ENCODE measurements around the gene GRAP2. TPM values are rescaled to one million over a fixed set of nuclear protein-coding genes. Genes with fewer than 3 reads are reported as not detected.

Gene GRAP2
- total RNA-seq, 1 donor from 2014 or later, result not detected

GRCh38 chr22:39917776-39918495 lies 17.1 kb downstream of the GRAP2 start:
- H2AFZ ChIP-seq (replicated peaks), result no peak overlapping the region
- Mint-ChIP-seq H3K27me3 (ENCODE audit: insufficient read depth, low read depth) (peaks cover 5% of the 10 kb centered on the region), H3K9me3 (no peaks in the 10 kb centered on the region), H3K4me3 (no peak overlapping the region), H3K36me3 (no peaks in the 10 kb centered on the region), H3K27ac (no peak overlapping the region), H3K4me1 (peaks cover 40% of the 10 kb centered on the region)
- no peaks in the 10 kb centered on the region for H3K79me2 ChIP-seq (ENCODE audit: low read depth)
- no peak overlapping the region for H3K9ac ChIP-seq
- H4K20me1 ChIP-seq (ENCODE audit: low read depth), result peaks cover 13% of the 10 kb centered on the region
- H3K4me3 ChIP-seq, result no peak overlapping the region
- H3K36me3 ChIP-seq, result no peaks in the 10 kb centered on the region
- H3F3A ChIP-seq (ENCODE audit: low read depth), result peaks cover 23% of the 10 kb centered on the region
- H3K4me1 ChIP-seq, result peaks cover 33% of the 10 kb centered on the region
- H3K9me3 ChIP-seq (ENCODE audit: low read depth), result no peaks in the 10 kb centered on the region
- no peak for TF ChIP-seq EZH2 (IDR thresholded peaks at IDR 0.05)
- no peak for TF ChIP-seq EZH2phosphoT487 (IDR thresholded peaks at IDR 0.05)
- DNase-seq (ENCODE audit: low spot score), result no peak
- H3K4me2 ChIP-seq, result no peak overlapping the region
- no peak overlapping the region for H3K27ac ChIP-seq
- no peaks in the 10 kb centered on the region for H3K27me3 ChIP-seq

- Histone ChIP-seq H3K27ac (no peak overlapping the region), H3K36me3 (no peaks in the 10 kb centered on the region), H3K4me3 (no peak overlapping the region), H2AFZ (replicated peaks) (no peak overlapping the region), H3K79me2 (ENCODE audit: low read depth) (no peaks in the 10 kb centered on the region), H3K27me3 (no peaks in the 10 kb centered on the region), H4K20me1 (ENCODE audit: low read depth) (no peaks in the 10 kb centered on the region), H3K4me2 (no peak overlapping the region), H3K4me1 (peaks cover 15% of the 10 kb centered on the region), H3K9me3 (ENCODE audit: low read depth) (no peaks in the 10 kb centered on the region), H3F3A (ENCODE audit: low read depth) (peaks cover 6% of the 10 kb centered on the region), H3K9ac (no peak overlapping the region)
- Mint-ChIP-seq H3K4me3 (no peak overlapping the region), H3K27me3 (ENCODE audit: insufficient read depth, low read depth) (peaks cover 11% of the 10 kb centered on the region), H3K9me3 (no peaks in the 10 kb centered on the region), H3K27ac (peak overlapping the region; percentile 57), H3K4me1 (peaks cover 23% of the 10 kb centered on the region), H3K36me3 (no peaks in the 10 kb centered on the region)
- DNase-seq (ENCODE audit: low spot score), result no peak
- no peak for TF ChIP-seq EZH2 (IDR thresholded peaks at IDR 0.05)
- no peak for TF ChIP-seq CTCF (IDR thresholded peaks at IDR 0.05)
- no peak for TF ChIP-seq EZH2phosphoT487 (IDR thresholded peaks at IDR 0.05)
Observed at GRCh38 chr22:39920134-39920743, 19.4 kb downstream of the GRAP2 start.

GRCh38 chr22:39923696-39924095 lies 22.8 kb downstream of the GRAP2 start:
- Mint-ChIP-seq H3K27ac (no peak overlapping the region), H3K4me1 (peaks cover 4% of the 10 kb centered on the region), H3K4me3 (no peak overlapping the region), H3K36me3 (no peaks in the 10 kb centered on the region), H3K9me3 (no peaks in the 10 kb centered on the region), H3K27me3 (ENCODE audit: insufficient read depth, low read depth) (peaks cover 11% of the 10 kb centered on the region)
- no peaks in the 10 kb centered on the region for H3K4me1 ChIP-seq
- H3K27me3 ChIP-seq, result no peaks in the 10 kb centered on the region
- no peak for TF ChIP-seq CTCF (IDR thresholded peaks at IDR 0.05)
- TF ChIP-seq EZH2 (IDR thresholded peaks at IDR 0.05), result no peak
- no peak for TF ChIP-seq EZH2phosphoT487 (IDR thresholded peaks at IDR 0.05)
- no peak overlapping the region for H2AFZ ChIP-seq (replicated peaks)
- no peaks in the 10 kb centered on the region for H4K20me1 ChIP-seq (ENCODE audit: low read depth)
- H3K36me3 ChIP-seq, result no peaks in the 10 kb centered on the region
- H3K9me3 ChIP-seq (ENCODE audit: low read depth), result no peaks in the 10 kb centered on the region
- H3K4me2 ChIP-seq, result no peak overlapping the region
- no peak overlapping the region for H3K27ac ChIP-seq
- H3K9ac ChIP-seq, result no peak overlapping the region
- no peak overlapping the region for H3K4me3 ChIP-seq
- no peak for DNase-seq (ENCODE audit: low spot score)
- H3F3A ChIP-seq (ENCODE audit: low read depth), result no peaks in the 10 kb centered on the region
- no peaks in the 10 kb centered on the region for H3K79me2 ChIP-seq (ENCODE audit: low read depth)

DNA sequence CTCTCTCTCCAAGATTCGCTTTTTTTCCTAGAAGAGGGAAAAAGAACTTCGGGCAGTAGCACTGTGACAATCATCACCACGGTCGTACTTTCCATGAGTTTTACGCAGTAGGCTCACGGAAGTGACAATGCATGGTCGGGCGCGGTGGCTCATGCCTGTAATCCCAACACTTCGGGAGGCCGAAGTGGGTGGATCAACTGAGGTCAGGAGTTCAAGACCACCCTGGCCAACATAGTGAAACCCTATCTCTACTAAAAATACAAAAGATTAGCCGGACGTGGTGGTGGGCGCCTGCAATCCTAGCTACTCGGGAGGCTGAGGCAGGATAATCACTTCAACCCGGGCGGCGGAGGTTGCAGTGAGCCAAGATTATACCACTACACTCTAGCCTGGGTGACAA lies 23.4 kb downstream of the GRAP2 start:
- H3K27me3 ChIP-seq, result no peaks in the 10 kb centered on the region
- H3K4me1 ChIP-seq, result no peaks in the 10 kb centered on the region
- H3K79me2 ChIP-seq (ENCODE audit: low read depth), result no peaks in the 10 kb centered on the region
- H3F3A ChIP-seq (ENCODE audit: low read depth), result no peaks in the 10 kb centered on the region
- no peak overlapping the region for H3K4me3 Mint-ChIP-seq
- peaks cover 4% of the 10 kb centered on the region for H3K4me1 Mint-ChIP-seq
- no peak overlapping the region for H3K27ac Mint-ChIP-seq
- H4K20me1 ChIP-seq (ENCODE audit: low read depth), result no peaks in the 10 kb centered on the region
- H3K27me3 Mint-ChIP-seq (ENCODE audit: insufficient read depth, low read depth), result peaks cover 11% of the 10 kb centered on the region
- H3K4me3 ChIP-seq, result no peak overlapping the region
- no peak overlapping the region for H2AFZ ChIP-seq (replicated peaks)
- no peaks in the 10 kb centered on the region for H3K36me3 Mint-ChIP-seq
- H3K9ac ChIP-seq, result no peak overlapping the region
- no peaks in the 10 kb centered on the region for H3K9me3 Mint-ChIP-seq
- no peaks in the 10 kb centered on the region for H3K9me3 ChIP-seq (ENCODE audit: low read depth)
- H3K27ac ChIP-seq, result no peak overlapping the region
- no peak for DNase-seq (ENCODE audit: low spot score)
- H3K36me3 ChIP-seq, result no peaks in the 10 kb centered on the region
- TF ChIP-seq EZH2 (IDR thresholded peaks at IDR 0.05), result no peak
- no peak for TF ChIP-seq EZH2phosphoT487 (IDR thresholded peaks at IDR 0.05)
- H3K4me2 ChIP-seq, result no peak overlapping the region

All from neural progenitor cell (in vitro differentiated cells).